HG03575 (cell line): ENCODE measurements around the gene CNDP1.
A peak's percentile ranks its signal among the peaks of the same experiment; 100 is the strongest.
"Not testable (repeated sequence)": the region's sequence is repeated elsewhere in the genome, so short reads cannot be mapped to it uniquely, and the experiment has no call there.

Experiments used
- ATAC-seq: cut with Tn5 transposase; IDR thresholded peaks from one replicate; pipeline ENCODE4 v1.9.1; 2021; ENCODE audit not compliant: unreplicated experiment, insufficient number of reproducible peaks, low FRiP score; ENCODE audit errors: extremely low read depth

Gene CNDP1

GRCh38 chr18:74518456-74519295 lies 15.6 kb upstream of the CNDP1 start:
- ATAC-seq: no peak

- no peak for ATAC-seq
Measured at GRCh38 chr18:74519320-74520095, 14.8 kb upstream of the CNDP1 start.

DNA sequence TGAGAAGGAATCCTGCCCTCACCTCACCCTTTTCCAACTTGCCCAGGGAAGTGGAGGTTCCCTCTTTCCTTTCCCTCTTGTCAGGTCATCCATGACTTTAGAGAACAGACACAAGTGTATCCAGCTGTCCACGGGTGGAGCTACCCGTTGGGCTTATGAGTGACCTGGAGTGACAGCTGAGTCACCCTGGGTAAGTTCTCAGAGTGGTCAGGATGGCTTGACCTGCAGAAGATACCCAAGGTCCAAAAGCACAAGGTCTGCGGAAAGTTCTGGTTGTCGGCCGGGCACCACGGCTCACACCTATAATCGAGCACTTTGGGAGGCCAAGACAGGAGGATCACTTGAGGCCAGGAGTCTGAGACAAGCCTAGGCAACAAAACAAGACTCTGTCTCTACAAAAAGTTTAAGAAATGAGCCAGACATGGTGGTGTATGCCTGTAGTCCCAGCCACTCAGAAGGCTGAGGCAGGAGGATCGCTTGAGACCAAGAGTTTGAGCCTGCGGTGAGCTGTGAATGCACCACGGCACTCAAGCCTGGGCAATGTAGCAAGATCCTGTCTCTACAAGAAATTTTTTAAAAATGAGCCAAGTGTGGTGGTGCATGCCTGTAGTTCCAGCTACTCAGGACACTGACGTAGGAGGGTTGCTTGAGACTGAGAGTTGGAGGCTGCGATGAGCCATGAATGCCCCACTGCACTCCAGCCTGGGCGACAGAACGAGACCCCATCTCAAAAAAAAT lies 14.0 kb upstream of the CNDP1 start:
- no peak for ATAC-seq

DNA sequence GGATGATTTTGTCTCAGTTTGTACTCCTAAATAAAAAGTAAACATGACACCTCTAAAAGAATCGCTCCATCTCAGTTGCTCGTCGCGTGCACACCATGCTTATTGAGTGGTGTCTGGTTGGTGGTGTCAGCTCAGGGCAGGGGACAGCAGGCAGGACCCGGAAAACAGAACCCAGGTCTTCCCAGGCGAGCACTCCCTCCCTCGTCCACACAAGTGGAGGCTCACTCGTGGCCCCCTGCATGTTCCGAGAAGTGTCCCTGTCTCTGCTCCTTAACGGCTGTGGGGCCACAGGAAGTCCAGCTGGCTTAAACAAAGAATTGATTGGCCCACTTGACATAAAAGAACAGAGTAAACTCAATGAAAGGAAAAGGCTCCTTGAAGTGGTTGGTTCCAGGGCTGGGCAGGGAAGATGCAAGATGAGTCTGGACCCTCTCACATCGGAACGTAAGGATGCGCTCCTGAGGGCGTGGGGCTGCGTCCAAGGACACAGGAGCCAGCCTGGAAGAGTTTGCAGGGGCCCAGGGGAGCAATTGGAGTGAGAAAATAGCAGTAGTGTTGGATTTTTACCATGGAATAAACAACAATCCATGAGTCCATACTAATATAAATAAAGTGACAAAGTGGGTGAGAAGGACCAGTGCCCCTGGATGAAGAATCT lies 13.1 kb upstream of the CNDP1 start:
- no peak for ATAC-seq

- ATAC-seq: no peak
Measured at GRCh38 chr18:74522635-74523548, 11.4 kb upstream of the CNDP1 start.

DNA sequence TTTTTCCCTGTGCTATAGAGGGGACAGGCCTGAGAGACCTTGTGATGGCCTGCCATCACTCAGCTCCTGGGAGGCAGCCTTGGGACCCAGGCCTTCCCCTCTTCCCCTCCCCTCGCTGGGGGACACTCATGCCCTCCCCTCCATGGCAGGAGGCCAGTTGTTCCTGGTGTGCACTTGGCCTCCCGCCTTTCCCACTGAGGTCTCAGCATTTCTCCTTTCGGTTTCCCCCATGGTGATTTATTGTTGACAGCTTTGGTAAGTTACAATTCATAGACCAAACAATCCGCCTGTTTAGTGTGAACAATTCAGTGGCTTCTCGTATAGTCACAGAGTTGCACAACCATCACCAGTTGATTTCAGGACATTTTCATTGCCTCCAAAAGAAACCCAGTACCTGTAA lies 10.2 kb upstream of the CNDP1 start:
- ATAC-seq: no peak

DNA sequence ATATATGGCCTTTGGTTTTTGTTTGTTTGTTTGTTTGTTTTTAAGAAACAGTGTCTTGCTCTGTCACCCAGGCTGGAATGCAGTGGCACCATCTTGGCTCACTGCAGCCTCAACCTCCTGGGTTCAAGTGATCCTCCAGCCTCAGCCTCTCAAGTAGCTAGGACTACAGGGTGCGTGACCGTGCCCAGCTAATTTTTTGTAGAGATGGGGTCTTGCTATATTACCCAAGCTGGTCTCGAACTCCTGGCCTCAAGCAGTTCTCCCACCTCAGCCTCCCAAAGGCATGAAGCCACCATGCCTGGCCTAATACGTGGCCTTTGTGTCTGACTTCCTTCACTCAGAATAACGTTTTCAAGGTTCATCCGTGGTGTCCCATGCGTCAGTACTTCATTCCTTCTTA lies 9.4 kb upstream of the CNDP1 start:
- not testable (repeated sequence) for ATAC-seq

DNA sequence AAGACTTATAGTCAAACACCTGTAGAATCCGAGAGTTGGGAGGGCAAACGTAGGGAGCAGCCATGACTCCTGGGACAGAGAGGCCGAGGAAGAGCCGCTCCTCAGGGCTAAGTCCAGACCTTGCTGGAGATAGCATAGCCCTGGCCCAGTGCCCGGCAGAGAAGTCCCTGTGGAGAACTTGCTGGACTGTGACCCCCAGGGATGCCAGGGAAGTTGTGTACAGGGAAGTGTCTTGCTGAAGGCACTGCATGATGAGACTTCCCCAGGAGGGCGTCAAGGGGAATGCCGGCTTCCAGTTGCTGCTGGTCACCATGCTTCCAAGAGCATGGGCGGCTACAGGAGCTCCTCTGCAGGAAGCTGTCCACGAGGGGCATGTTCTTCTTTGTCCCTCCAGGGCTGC lies 8.6 kb upstream of the CNDP1 start:
- no peak for ATAC-seq

- ATAC-seq: no peak
Measured at GRCh38 chr18:74526488-74526887, 7.8 kb upstream of the CNDP1 start.

- ATAC-seq: peak; percentile 52
Measured at GRCh38 chr18:74528478-74528877, 5.8 kb upstream of the CNDP1 start.

DNA sequence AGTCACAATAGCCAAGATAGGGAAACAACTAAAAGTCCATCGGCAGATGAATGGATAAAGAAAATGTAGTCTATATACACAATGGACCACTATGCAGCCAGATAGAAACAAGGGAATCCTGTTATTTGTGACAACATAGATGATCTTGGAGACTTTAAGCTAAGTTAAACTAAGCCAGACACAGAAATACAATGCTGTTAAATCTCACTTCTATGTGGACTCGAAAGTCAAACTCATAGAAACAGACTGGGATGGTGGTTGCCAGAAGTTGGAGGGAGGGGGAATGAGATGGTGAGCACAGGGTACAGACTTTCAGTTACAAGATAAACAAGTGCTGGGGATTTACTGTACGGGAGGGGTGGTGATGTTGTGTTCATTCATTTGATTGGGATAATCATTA lies 5.4 kb upstream of the CNDP1 start:
- no peak for ATAC-seq

- ATAC-seq: no peak
Measured at GRCh38 chr18:74529378-74529777, 4.9 kb upstream of the CNDP1 start.

DNA sequence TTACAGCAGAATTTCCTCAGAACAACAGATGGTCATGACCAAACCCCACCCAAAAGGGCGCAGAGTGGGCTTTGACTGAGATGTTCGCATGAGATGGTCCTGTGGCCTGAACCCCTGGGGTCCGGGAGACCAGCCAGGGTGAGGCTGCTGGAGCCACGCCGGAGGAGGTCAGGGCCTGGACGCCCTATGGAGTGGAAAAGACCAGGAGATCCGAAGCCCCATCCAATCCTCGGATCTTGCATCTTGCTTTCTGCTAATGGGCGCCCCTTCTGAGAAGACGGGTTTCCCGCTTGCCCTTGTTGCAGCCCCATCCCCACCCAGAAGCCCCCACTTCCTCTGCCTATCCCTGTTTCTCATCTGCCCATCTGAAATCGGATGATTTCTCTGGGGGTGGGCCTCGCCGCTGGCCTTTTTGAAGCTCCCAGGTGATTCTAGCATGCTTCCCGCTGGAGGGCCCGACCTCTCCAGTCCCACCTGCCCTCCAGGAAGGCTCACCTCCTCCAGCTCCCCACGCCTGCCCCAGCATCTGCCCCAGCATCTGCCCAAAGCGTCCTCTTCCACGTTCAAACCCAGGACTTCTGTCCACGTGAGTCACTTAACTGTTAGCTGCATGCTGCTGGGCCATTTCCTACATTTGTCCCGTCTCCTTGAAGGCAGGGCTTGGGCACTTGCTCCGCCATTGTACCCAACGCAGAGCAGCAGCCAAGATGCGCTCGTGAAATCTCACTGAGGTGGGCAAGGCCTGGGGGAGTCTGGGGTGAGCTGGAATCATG lies 4.3 kb upstream of the CNDP1 start:
- ATAC-seq: no peak

GRCh38 chr18:74530584-74530862 lies 3.8 kb upstream of the CNDP1 start:
- no peak for ATAC-seq

- no peak for ATAC-seq
Measured at GRCh38 chr18:74531043-74531442, 3.3 kb upstream of the CNDP1 start.

DNA sequence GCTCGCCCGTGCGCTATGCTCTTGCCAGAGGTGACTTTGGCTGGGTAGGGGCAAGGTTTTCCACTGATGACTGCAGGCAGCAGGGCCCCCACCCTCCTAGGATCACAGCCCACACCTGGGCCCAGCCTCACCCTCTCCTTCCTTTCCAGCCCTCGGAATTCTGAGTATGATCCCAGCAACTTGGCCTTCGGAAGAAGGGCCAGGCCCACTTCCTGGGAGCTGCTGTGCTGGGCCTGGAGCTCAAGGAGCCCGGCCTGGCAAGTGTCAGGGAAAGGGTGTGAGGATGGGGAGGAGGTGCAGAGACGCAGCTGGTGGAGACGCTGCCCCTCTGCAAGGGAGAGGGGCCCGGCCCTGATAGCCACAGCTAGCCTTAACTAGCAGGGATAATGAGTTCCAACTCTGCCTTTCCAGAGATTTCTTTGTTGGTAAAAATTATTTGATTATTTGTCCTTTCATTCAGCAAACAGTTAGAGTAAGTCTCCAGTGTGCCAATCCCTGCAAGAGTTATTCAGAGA lies 1.7 kb upstream of the CNDP1 start:
- ATAC-seq: no peak

DNA sequence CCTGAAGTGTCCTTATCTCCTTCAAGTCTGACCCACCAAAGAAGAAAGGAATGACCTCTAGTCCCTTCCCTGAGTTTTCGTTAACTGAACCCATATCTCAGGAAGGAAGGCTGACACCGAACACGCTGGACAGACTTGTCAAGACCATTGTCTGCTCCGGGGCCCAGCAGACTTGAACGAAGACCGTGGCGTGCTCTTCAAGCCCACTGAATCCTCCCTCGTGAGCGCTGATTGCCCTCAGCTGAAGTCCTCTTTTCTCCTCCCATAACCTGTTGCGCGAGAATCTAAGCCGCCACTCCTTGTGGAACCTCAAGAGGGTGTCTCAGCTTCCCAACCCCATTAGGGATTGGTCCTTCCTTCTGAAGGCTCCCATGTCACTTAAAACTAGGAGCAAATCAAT lies 634 bp upstream of the CNDP1 start:
- no peak for ATAC-seq
